Measurements from ENCODE around the gene RNASET2.

DNA sequence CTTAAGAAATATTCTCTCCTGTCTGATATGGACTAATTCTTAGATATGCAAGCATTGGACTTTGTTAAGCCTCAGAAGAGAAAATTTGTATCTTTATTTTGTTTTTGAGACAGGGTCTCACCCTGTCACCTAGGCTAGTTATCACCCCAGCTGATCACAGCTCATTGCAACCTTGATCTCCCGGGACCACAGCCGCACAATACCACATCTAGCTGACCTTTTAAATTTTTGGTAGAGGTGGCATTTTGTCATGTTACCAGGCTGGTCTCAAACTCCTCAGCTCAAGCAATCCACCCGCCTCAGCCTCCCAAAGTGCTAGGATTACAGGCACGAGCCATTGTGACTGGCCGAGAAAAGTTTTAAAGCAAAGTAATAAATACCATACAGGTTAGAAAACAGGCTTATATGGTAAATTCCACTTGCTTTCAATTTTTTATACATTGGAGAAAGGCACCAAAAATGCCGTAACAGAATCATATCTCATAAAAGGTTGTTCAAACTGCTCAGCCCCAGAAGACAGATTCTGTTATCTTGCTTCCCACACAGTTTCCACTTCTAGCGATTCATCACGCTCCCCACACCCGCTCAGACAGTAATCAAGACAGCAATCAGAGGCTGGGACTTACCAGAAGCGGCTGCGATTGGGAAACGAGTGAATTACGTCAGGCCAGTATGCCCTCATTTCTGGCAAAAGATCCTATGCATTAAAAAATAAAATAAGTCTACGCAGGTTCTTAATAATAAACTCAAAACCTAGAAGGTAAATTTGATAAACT lies 13.8 kb downstream of the RNASET2 start:
- TF ChIP-seq, protein P1, sequence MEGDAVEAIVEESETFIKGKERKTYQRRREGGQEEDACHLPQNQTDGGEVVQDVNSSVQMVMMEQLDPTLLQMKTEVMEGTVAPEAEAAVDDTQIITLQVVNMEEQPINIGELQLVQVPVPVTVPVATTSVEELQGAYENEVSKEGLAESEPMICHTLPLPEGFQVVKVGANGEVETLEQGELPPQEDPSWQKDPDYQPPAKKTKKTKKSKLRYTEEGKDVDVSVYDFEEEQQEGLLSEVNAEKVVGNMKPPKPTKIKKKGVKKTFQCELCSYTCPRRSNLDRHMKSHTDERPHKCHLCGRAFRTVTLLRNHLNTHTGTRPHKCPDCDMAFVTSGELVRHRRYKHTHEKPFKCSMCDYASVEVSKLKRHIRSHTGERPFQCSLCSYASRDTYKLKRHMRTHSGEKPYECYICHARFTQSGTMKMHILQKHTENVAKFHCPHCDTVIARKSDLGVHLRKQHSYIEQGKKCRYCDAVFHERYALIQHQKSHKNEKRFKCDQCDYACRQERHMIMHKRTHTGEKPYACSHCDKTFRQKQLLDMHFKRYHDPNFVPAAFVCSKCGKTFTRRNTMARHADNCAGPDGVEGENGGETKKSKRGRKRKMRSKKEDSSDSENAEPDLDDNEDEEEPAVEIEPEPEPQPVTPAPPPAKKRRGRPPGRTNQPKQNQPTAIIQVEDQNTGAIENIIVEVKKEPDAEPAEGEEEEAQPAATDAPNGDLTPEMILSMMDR (IDR thresholded peaks at IDR 0.05): no peak
- TF ChIP-seq POLR2A (IDR thresholded peaks at IDR 0.05): no peak
